ENCODE data around the gene PDHA2.
"Not testable (repeated sequence)": the region's sequence is repeated elsewhere in the genome, so short reads cannot be mapped to it uniquely, and the experiment has no call there.

The PDHA2 gene
- 0 reads per million in 4 experiments for total RNA-seq

DNA sequence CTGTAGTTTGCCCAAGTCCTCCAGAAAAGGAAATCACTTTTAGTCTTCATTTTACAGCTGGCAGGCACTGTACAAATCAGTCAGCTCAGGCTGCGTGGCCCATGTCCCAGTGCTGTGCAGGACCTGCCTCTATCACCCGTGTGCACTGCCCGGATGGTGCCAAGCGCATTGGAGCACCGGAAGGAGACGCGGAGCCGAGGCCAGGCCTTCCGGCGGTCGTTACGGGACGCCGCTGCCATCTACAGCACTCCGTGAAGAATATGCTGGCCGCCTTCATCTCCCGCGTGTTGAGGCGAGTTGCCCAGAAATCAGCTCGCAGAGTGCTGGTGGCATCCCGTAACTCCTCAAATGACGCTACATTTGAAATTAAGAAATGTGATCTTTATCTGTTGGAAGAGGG lies at the start of gene PDHA2:
PDHA2 (plus strand) TSS at position 203 of the 400 bp plus-strand sequence; CDS start at position 261, 58 bp downstream.
- DNase-seq, result no peak

DNA sequence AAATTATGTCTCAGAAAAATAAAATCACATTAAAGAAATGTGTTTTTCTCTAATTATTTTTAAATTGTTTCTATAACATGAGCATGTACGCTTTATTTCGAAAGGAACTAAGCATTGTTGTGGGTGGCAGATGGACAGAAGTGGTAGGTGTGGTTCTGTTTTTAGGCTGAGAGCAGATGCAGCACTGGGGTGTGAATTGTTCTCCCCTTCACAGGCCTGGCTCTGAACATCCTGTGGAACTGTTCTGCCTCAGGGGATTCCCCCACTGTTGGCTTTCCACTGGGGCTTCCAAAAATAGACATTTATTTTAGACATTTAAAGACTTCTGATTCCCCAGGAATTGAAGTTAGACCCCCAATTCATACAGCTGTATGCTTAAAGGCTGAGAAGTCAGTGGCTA lies 41.9 kb upstream of the PDHA2 start:
- no peak for DNase-seq

DNA sequence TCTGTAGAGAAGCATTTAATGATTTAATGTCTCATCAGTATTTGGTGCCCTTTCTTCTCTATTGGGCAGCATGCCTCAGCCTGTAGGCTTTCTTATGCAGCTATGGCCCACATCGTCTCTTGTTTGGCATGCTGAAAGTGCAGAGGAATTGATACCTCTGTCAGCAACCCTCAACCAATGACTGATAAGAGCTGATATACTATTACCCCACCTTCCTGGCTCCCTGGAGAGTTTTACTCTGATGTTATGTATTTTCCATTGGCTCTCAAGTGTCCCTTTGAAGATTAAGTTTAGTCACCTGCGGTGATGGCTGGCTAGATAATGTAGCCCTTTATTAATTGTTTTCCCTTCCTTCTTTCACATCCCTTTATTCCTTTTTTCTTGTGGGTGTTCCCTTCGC lies 41.2 kb upstream of the PDHA2 start:
- DNase-seq, result no peak

DNA sequence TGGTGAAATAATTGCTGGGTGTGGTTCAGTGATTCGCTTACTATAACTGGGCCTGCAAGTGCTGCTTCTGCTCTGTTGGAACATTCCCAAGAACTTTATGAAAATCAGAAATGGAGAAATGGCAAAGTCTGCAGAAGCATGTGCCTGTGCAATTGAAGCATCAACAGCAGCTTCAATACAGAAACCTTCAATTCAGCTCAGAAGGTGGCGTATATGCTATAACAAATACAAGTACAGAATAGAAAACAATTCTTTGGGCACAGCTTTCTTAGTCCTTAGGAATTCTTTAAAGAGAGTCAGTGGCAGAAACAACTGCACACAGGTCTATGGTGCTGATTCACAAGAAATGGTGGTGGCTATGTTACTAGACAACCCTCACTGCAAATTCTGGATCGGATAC lies 18.0 kb upstream of the PDHA2 start:
- no peak for DNase-seq

DNA sequence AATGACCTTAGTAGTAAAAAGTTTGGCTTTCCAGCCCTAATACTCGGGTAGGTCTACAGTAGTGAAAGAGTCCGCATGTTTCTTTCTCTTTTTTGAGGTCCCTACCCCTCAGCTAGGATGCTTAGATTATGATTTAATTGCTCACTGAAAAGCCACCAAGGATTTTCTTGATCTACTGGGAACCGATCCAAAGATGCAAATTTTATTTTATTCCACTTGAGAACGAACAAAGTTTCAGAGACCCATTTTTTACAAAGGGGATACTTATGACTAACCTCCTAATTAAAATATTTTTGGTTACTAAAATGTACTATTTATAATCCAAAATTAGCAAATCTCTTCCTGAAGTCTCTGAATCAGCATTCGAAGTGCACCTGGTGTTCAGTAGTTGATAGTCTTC lies 14.3 kb upstream of the PDHA2 start:
- no peak for DNase-seq

DNA sequence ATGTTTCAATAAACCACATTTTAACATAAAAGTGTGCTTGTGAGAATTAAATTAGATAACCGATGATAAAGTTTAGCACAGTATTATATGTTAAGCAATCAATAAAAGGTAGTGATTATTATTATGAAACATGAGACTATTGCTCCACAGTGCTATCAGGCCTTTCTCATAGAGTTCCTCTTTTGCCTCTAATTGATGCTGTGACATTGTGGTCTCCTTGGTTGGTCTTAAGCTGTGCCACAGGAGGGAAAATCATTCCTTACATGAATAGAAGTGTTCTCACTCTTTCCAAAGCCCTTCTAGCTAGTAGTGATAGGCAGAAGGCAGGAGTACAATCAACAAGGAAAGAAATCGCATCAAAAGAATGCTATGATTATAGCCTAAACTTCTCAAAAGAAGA lies 9.2 kb upstream of the PDHA2 start:
- no peak for DNase-seq

DNA sequence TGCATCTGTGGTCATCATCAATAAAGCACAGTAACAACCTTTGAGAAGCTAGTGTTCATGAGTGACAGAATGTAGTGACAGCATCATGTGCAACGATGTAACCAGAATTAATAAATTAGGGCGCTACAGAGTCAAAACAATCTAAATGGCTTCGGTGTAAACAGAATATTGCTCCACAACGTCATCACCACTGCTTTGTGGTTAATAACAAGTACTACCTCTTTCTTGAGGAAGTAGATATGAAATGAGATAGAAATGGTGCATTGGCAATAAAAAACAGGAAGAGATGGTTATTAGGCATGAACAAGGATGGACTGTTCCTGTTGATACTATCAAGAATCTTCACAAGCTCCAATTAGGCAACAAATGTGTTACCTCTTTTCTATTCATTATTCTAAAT lies 8.7 kb upstream of the PDHA2 start:
- no peak for DNase-seq

DNA sequence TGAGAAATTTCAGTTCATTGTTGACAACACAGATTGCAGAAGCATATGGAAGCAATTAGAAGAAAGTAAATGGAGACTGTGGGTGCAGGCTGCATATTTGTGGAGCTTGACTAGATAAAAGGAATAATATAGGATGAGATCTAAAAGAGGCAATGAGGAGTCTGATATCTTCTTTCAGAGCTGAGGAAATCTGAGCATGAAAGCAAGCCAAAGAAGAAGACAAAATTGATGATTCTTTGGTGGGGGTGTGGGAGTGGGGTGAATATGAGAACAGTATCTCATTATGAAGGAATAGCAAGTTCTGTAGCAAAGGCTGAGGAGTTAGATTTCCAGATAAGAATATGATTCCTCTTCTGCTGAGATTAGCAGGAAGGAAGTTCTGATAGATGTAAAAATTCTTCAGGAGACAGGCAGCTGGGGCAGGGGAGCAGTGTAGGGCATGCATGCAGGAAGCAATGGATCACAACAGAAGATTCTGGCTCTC lies 6.1 kb upstream of the PDHA2 start:
- DNase-seq, result no peak

DNA sequence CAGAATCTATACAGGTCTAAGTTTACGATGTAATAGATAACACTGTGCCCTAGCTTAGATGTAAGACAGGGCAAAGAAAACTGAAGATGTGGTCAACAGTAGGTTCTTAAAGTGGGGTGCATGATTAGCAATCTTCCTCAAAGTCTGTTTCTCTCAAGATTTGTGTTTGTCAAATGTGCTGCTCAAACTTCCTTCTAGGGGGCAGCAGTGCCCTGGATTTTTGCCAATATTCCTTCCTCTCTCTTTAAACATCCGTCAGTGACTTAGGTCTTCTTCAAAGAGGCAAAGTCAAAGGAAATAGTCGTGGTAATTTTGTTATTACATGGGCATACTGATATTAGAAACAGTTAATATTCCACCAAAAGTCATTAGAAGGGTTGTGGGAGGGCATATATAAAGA lies 4.2 kb upstream of the PDHA2 start:
- DNase-seq, result no peak

DNA sequence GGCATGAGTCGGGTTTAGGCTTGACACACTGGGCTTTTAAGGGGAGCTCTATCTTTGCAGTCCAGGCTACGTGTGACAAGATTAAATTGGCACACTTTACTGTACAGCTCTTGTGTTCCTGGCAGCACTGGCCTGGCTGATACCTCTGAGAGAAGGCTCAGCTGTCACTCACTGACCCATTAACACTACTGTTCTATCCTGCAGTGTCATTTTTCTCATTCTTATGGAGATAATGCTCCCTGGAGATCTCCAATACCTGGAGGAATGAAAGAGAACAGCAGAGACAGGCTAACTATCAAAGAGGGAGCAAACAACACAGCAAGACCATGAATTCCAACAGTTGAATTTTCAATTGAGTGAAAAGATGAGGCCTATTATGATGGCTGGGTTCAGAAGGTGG lies 1.7 kb upstream of the PDHA2 start:
- no peak for DNase-seq

DNA sequence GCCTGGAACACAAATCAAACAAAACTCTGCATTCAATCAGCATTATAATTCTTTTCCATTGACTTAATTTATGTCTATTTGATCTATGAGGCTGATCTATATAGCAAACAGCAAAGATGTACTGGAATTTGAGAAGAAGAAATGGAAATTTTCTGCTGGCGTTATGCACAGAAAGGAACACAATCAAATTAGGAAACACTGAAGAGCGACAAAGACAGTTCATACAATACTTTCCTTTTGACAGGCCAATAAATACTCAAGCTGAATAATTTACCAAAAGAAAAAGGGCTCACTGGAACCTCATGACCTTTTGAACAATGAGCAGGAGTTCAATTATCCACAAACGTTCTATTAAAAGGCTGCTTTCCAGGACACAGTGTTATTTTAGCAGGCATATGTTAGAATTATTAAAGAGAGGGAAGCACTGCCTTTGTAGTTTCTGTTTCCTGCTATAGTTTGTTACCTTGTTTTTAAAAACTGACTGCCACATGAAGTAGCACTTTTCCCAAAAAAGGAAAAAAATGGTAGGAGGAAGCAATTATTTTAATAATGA lies 8.1 kb downstream of the PDHA2 start:
- no peak for DNase-seq

DNA sequence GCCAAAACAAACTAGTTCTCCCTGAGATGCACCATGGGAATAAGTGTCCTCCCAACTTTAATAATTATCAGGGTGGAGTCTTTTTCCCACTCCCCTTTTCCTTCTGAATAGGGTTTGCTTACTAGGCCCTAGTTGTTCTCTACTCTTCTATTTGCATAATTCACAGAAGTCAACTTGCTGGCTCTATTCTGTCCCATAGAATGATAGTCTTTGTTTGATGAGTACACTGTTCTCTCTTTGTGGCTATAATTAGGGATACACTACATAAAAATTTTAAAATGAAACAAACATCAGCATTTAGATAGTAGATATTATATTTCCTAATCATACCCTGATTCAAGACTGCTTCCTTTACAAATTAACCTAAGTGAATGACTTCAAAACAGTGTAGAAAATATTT lies 10.3 kb downstream of the PDHA2 start:
- no peak for DNase-seq

DNA sequence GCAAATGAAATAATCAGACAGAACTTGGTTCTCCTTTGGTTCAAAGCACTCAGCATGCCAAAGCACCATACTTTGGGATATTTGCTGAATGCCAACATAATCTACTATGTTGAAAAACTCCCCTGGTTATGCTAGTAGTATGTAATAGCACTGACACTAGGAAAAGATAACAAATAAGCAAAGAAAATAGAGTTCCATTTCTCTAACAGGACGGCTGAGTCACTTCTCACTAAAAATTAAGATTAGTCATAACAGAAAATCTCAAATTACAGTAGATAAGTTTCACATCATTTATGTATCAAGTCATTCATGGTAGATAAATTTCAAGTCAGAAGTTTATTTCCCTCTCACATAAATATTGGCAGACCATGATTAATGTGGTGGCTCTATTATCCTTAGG lies 17.9 kb downstream of the PDHA2 start:
- DNase-seq, result no peak

DNA sequence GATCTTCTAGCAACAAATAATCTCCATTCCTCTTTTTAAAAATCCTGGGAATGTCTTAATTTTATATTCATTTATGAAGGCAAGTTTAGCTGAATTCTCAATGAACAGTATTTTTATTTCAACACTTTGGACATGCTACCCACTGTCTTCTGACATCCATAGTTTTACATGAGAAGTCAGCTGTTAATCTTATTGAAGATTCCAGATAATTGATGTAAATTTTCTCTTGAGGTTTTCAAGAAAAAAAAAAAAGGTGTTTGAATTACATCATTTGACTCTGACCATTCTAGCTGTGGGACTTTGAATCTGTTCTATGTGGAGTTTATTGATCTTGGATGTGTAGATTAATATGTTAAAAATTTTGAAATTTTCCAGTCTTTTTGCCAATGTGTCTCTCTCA lies 28.0 kb downstream of the PDHA2 start:
- no peak for DNase-seq

DNA sequence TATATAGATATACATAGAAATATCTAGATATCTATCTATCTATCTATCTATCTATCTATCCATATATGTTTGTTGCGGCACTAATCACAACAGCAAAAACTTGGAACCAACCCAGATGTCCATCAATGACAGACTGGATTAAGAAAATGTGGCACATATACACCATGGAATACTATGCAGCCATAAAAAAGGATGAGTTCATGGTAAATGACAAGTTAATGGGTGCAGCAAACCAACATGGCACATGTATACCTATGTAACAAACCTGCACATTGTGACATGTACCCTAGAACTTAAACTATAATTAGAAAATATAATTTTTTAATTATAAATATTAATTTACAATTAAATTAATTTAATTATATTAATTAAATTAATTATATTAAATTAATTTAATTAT lies 29.5 kb downstream of the PDHA2 start:
- not testable (repeated sequence) for DNase-seq

DNA sequence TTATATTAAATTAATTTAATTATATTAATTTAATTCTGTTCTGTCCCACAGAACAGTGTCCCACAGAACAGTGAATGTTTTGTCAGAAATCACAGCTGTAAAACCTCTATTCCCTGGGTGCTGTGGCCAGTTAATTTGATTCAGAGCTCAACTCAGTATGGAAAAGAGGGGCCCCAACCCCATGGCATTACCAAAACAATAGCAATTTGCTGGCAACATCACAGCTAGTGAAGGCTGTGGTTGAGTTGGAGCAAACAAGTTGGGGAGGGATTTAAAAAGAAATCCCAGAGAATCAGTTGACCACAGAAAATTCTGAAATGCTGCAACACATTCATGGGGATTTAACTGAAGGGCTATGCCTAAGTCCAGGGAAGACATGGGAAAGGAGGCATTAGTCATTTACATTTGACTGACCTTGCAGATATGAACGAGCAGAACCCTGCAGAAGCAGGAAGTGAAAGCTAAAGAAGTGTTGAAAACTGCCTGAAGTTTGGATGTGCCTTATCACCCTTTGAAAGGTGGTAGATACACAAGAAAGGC lies 30.1 kb downstream of the PDHA2 start:
- no peak for DNase-seq

DNA sequence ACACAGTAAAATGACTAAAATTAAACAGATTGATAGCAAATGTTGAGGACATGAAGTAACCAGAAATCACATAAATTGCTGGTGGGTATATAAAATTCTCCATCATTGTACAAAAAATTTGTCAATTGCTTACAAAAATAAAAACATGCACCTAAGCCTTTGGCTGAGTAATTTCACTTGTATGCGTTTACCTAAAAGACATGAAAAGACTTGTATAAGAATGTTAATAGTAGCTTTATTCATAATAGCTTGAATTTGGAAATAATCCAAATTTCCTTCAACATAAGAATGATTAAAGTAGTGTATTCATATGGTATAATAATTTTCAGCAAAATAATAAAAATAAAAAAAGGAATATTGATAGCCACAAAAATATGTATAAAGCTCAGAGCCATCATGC lies 37.7 kb downstream of the PDHA2 start:
- no peak for DNase-seq

DNA sequence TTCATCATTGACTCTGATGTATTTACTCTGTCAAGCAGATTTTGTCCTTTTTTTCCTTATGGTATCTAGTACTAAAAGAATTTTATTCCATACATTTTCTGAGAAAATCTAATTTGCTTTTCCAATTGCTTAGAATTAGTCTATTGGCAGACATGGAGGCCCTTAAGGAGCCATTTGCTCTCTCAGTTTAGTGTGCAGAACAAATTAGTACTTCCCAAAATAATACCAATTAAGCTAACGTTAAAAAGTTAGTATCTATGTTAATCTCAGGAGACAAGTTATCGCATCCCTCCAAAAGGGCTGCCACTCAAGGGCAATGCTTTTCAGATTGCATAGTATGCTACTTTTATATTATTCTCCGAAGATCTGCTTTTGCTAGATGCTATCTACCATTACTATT lies 47.7 kb downstream of the PDHA2 start:
- DNase-seq, result no peak

DNA sequence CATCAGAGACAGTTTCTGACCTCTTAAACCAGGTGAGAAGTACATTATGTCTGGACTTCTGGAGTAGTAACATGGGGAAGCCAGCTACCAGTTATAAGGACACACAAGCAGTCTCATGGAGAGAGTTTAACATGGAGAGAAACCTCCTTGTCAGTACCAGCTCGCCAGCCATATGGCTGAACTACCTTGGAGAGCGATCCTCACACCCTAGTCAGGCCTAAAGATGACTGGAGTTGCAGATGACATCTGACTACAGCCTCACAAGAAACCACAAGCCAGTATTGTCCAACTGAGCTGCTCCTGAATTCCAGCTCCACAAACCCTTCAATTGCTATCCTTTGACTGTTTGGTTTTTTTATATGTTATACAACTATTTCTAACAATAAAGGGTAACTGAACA lies 49.8 kb downstream of the PDHA2 start:
- no peak for DNase-seq
